IMR-90 (cell line): ENCODE results near the gene CA4. TPM values are rescaled to one million over a fixed set of nuclear protein-coding genes. Genes with fewer than 3 reads are reported as not detected.

Source experiments
- ATAC-seq: fragments of 200-7000 bp; cut with Tn5 transposase; 2 replicates; pipeline ENCODE4 v1.9.1; 2020; ENCODE audit warnings: low read depth, mild to moderate bottlenecking, moderate library complexity
- BruUV-seq: library from RNA; stranded (reverse); fragments of 400-500 nt; replicated peaks from 2 replicates; lab custom pipeline; 2021; lab: Mats Ljungman, UMichigan
- CTCF ChIA-PET: fragments of 300-600 bp; formaldehyde crosslinking; extraction: SDS; loops from one replicate; lab custom pipeline; 2021; ENCODE audit warnings: antibody characterized with exemption; lab: Yijun Ruan, JAX
- POLR2A ChIA-PET: fragments of 300-600 bp; sonication (Branson Sonifier 250); formaldehyde crosslinking; loops from one replicate; lab custom pipeline; 2022; ENCODE audit warnings: antibody characterized with exemption; ENCODE audit not compliant: unreplicated experiment; lab: Charles Lee
- DNase-seq: peaks from one replicate; pipeline ENCODE4 v3.0.0; 2013
- H2AFZ ChIP-seq: replicated peaks from 2 replicates; pipeline ENCODE3; 2013; ENCODE audit warnings: low read length, mild to moderate bottlenecking; ENCODE audit not compliant: poor library complexity
- H2AK5ac ChIP-seq: 2 replicates; pipeline ENCODE4 v1.6.1; 2013; ENCODE audit warnings: low read depth, low read length, inconsistent platforms
- H2AK9ac ChIP-seq: replicated peaks from 2 replicates; pipeline ENCODE3; 2013; ENCODE audit warnings: mild to moderate bottlenecking, low read depth, low read length, moderate library complexity; ENCODE audit not compliant: poor library complexity
- H2BK120ac ChIP-seq: 2 replicates; pipeline ENCODE4 v1.6.1; 2013; ENCODE audit warnings: low read depth, low read length, inconsistent platforms
- H2BK15ac ChIP-seq: 3 replicates; pipeline ENCODE4 v1.6.1; 2013; ENCODE audit warnings: low read depth, low read length, inconsistent platforms
- H2BK20ac ChIP-seq: 2 replicates; pipeline ENCODE4 v1.6.1; 2013; ENCODE audit warnings: low read depth, mild to moderate bottlenecking, inconsistent platforms, low read length, moderate library complexity
- H2BK5ac ChIP-seq: 2 replicates; pipeline ENCODE4 v1.6.1; 2013; ENCODE audit warnings: mild to moderate bottlenecking, low read depth, low read length, inconsistent platforms; ENCODE audit not compliant: poor library complexity, severe bottlenecking
- H3K14ac ChIP-seq: replicated peaks from 2 replicates; pipeline ENCODE4 v1.6.1; 2013; ENCODE audit warnings: low read depth, low read length, inconsistent platforms
- H3K18ac ChIP-seq: 2 replicates; pipeline ENCODE4 v1.6.1; 2013; ENCODE audit warnings: low read depth, low read length, control low read depth
- H3K23ac ChIP-seq: 2 replicates; pipeline ENCODE4 v1.6.1; 2013; ENCODE audit warnings: low read depth, low read length, inconsistent platforms
- H3K27ac ChIP-seq: 2 replicates; pipeline ENCODE4 v1.5.1; 2013; ENCODE audit warnings: mild to moderate bottlenecking, control low read depth, low read length; ENCODE audit not compliant: insufficient read depth
- H3K27me3 ChIP-seq: 2 replicates; pipeline ENCODE4 v1.6.1; 2013; ENCODE audit warnings: low read length; ENCODE audit not compliant: control insufficient read depth, insufficient read depth
- H3K36me3 ChIP-seq: 2 replicates; pipeline ENCODE4 v1.6.1; 2013; ENCODE audit warnings: low read length, mixed read lengths; ENCODE audit not compliant: control insufficient read depth, insufficient read depth
- H3K4ac ChIP-seq: 2 replicates; pipeline ENCODE4 v1.6.1; 2013; ENCODE audit warnings: low read depth, low read length, inconsistent platforms
- H3K4me1 ChIP-seq: 2 replicates; pipeline ENCODE4 v1.6.1; 2013; ENCODE audit warnings: low read length, mixed read lengths; ENCODE audit not compliant: control insufficient read depth, insufficient read depth
- H3K4me2 ChIP-seq: 2 replicates; pipeline ENCODE4 v1.6.1; 2013; ENCODE audit warnings: low read depth, mild to moderate bottlenecking, control low read depth, low read length, moderate library complexity
- H3K4me3 ChIP-seq: 2 replicates; pipeline ENCODE4 v1.5.1; 2013; ENCODE audit warnings: low read depth, mild to moderate bottlenecking, control low read depth, low read length, moderate library complexity; ENCODE audit not compliant: insufficient read depth
- H3K56ac ChIP-seq: 2 replicates; pipeline ENCODE4 v1.6.1; 2013; ENCODE audit warnings: low read length, inconsistent platforms; ENCODE audit not compliant: insufficient read depth; ENCODE audit errors: extremely low read depth
- H3K79me1 ChIP-seq, 2 experiments: 2 replicates each; pipeline ENCODE4 v1.6.1; 2013; ENCODE audit warnings: low read length in 2 of 2, inconsistent platforms in 1 of 2, low read depth in 1 of 2
- H3K9ac ChIP-seq: 2 replicates; pipeline ENCODE4 v1.6.1; 2013; ENCODE audit warnings: low read depth, low read length, control low read depth
- H3K9me1 ChIP-seq: 2 replicates; pipeline ENCODE4 v1.6.1; 2013; ENCODE audit warnings: low read length, inconsistent platforms; ENCODE audit not compliant: insufficient read depth
- H3K9me3 ChIP-seq: 2 replicates; pipeline ENCODE4 v1.6.1; 2013; ENCODE audit warnings: low read length; ENCODE audit not compliant: control insufficient read depth, insufficient read depth
- H4K20me1 ChIP-seq: 2 replicates; pipeline ENCODE4 v1.6.1; 2013; ENCODE audit warnings: low read length, inconsistent platforms; ENCODE audit not compliant: insufficient read depth
- H4K5ac ChIP-seq: 2 replicates; pipeline ENCODE4 v1.6.1; 2013; ENCODE audit warnings: mild to moderate bottlenecking, low read depth, low read length, control low read depth
- H4K8ac ChIP-seq, 2 experiments: 2 replicates each; pipeline ENCODE4 v1.6.1; 2013; ENCODE audit warnings: low read depth in 2 of 2, low read length in 2 of 2, control low read depth in 1 of 2, inconsistent platforms in 1 of 2
- H4K91ac ChIP-seq: 2 replicates; pipeline ENCODE4 v1.6.1; 2013; ENCODE audit warnings: low read depth, low read length, inconsistent platforms; ENCODE audit not compliant: insufficient read depth
- BHLHE40 ChIP-seq: fragments of 150-350 bp; IDR thresholded peaks from 2 replicates; pipeline ENCODE4 v1.6.1; 2016; ENCODE audit warnings: mild to moderate bottlenecking, low read depth, low read length
- CEBPB ChIP-seq: IDR thresholded peaks from 2 replicates; pipeline ENCODE4 v1.6.1; 2012; ENCODE audit warnings: low read depth, low read length, improper control_type of control experiment
- CTCF ChIP-seq: conservative IDR thresholded peaks from 2 replicates; pipeline ENCODE4 v1.5.1; 2012; ENCODE audit warnings: mild to moderate bottlenecking, low read depth, low read length, improper control_type of control experiment
- ELK1 ChIP-seq: fragments of 150-350 bp; IDR thresholded peaks from 2 replicates; pipeline ENCODE4 v1.6.1; 2016; ENCODE audit warnings: low read depth, mild to moderate bottlenecking, low read length, moderate library complexity, borderline replicate concordance
- FOS ChIP-seq: fragments of 150-350 bp; IDR thresholded peaks from 2 replicates; pipeline ENCODE4 v1.6.1; 2016; ENCODE audit warnings: low read depth, low read length
- MXI1 ChIP-seq: IDR thresholded peaks from 2 replicates; pipeline ENCODE4 v1.6.1; 2012; ENCODE audit warnings: low read depth, mild to moderate bottlenecking, low read length, moderate library complexity, borderline replicate concordance
- NFE2L2 ChIP-seq: fragments of 150-350 bp; IDR thresholded peaks from 2 replicates; pipeline ENCODE4 v1.6.1; 2016; ENCODE audit warnings: low read depth, mild to moderate bottlenecking, low read length
- POLR2A ChIP-seq: IDR thresholded peaks from 2 replicates; pipeline ENCODE4 v1.6.1; 2012; ENCODE audit warnings: mild to moderate bottlenecking, low read depth, low read length
- RAD21 ChIP-seq: IDR thresholded peaks from 2 replicates; pipeline ENCODE4 v1.6.1; 2012; ENCODE audit warnings: low read length, improper control_type of control experiment
- RCOR1 ChIP-seq: IDR thresholded peaks from 2 replicates; pipeline ENCODE4 v1.6.1; 2012; ENCODE audit warnings: mild to moderate bottlenecking, low read length, improper control_type of control experiment; ENCODE audit not compliant: insufficient replicate concordance
- RFX5 ChIP-seq: IDR thresholded peaks from 2 replicates; pipeline ENCODE4 v1.8.0; 2012; ENCODE audit warnings: low read depth, mild to moderate bottlenecking, low read length, moderate library complexity
- SMC3 ChIP-seq: fragments of 150-350 bp; IDR thresholded peaks from 2 replicates; pipeline ENCODE4 v1.6.1; 2016; ENCODE audit warnings: low read depth, mild to moderate bottlenecking, antibody characterized with exemption, low read length, moderate library complexity
- USF2 ChIP-seq: fragments of 150-350 bp; IDR thresholded peaks from 2 replicates; pipeline ENCODE4 v1.6.1; 2017; ENCODE audit warnings: mild to moderate bottlenecking, antibody characterized with exemption, low read length, low read depth
- WGBS, 2 experiments: methylation state at CpG; one replicate each; pipeline versions ENCODE4 v1.1.5 to v1.1.7; 2013; ENCODE audit warnings: missing lambda C conversion rate in 2 of 2; ENCODE audit not compliant: insufficient read length in 1 of 2; ENCODE audit errors: extremely low coverage in 2 of 2; 5-methylcytosine and 5-hydroxymethylcytosine counted together
- dilution Hi-C: fragments of 300-500 bp; cut with HindIII; formaldehyde crosslinking; loops from one replicate; pipeline ENCODE4 v1.14.3; 2018; ENCODE audit warnings: low sequenced_read_pairs; ENCODE audit not compliant: unreplicated experiment
- in situ Hi-C: fragments of 300-500 bp; cut with MboI; formaldehyde crosslinking; loops from 3 replicates; pipeline ENCODE4 v1.14.3; 2019; ENCODE audit warnings: low sequenced_read_pairs, inconsistent platforms, mixed read lengths
- intact Hi-C: fragments of 100-400 bp; cut with micrococcal nuclease; formaldehyde crosslinking; loops from 2 replicates; pipeline ENCODE4 v1.10.0; 2022
- polyA plus RNA-seq, 3 experiments: library from polyadenylated mRNA; depleted of rRNA; stranded (reverse); fragments of >200 nt; gene quantifications; 2 replicates each; pipeline ENCODE4 v1.2.3, GENCODE V29; 2012; ENCODE audit warnings: low replicate concordance in 1 of 3
- total RNA-seq: library from RNA; depleted of rRNA; stranded (reverse); fragments of >200 nt; gene quantifications from 2 replicates; pipeline ENCODE4 v1.2.3, GENCODE V29; 2012

CA4 gene
- total and polyA plus RNA-seq, 2 of the 4 experiments (the other 2 are of a cell fraction) = not detected

- no peak for TF ChIP-seq ELK1
- no peak for TF ChIP-seq POLR2A
Observed at GRCh38 chr17:60154616-60155426, 5.0 kb downstream of the CA4 start (continued).

- peak overlapping the region; percentile 51; the same call in 1 of the 2 replicates for H2AK5ac ChIP-seq
- no peaks in the 10 kb centered on the region for H3K36me3 ChIP-seq
- H2AK9ac ChIP-seq = no peak overlapping the region
- H3K56ac ChIP-seq = no peak overlapping the region
- ATAC-seq (no peak), DNase-seq (no peak)
- H2AFZ ChIP-seq = no peak overlapping the region
- no peak overlapping the region for H3K4me2 ChIP-seq
- H3K14ac ChIP-seq = no peak overlapping the region
- no peak overlapping the region for H4K91ac ChIP-seq
- 0 out of 2 replicates have a peak, but pooled peaks cover 5% of the 10 kb centered on the region for H4K20me1 ChIP-seq
- H2BK20ac ChIP-seq = no peak overlapping the region
- H2BK15ac ChIP-seq = no peak overlapping the region
- no peaks in the 10 kb centered on the region for H3K9me3 ChIP-seq
- no peak overlapping the region for H3K4me3 ChIP-seq
- no peak overlapping the region for H3K18ac ChIP-seq
- no peak overlapping the region for H2BK120ac ChIP-seq
- H3K4me1 ChIP-seq = peaks cover 3% of the 10 kb centered on the region; the same call in 1 of the 2 replicates
- H2BK5ac ChIP-seq = peak overlapping the region; percentile 57
- H3K79me1 ChIP-seq = no peaks in the 10 kb centered on the region
- no peak overlapping the region for H4K5ac ChIP-seq
- intact Hi-C loops = no loop called here
- dilution Hi-C loops = no loop called here
- H3K4ac ChIP-seq = no peak overlapping the region
- in situ Hi-C loops = no loop called here
- ChIA-PET CTCF (no interaction called here), POLR2A (no interaction called here)
- WGBS, 2 experiments = 45% methylated on average over 2 of the region's 3 CpGs; no CpG with 5 or more reads in 1 of the 2 experiments
- no peak overlapping the region for H3K9ac ChIP-seq
- BruUV-seq = no TSS peak
- H3K23ac ChIP-seq = peak overlapping the region; percentile 71; the same call in 1 of the 2 replicates
- H3K27ac ChIP-seq = no peak overlapping the region
- H3K9me1 ChIP-seq = peaks cover 7% of the 10 kb centered on the region; the same call in 1 of the 2 replicates
- peaks cover 57% of the 10 kb centered on the region for H3K27me3 ChIP-seq
- H4K8ac ChIP-seq = no peak overlapping the region
- TF ChIP-seq MXI1 (no peak), POLR2A (no peak), SMC3 (no peak), RAD21 (no peak), RFX5 (no peak), NFE2L2 (no peak), FOS (no peak), BHLHE40 (no peak), RCOR1 (no peak), CEBPB (no peak), CTCF (no peak), USF2 (no peak)
Observed at GRCh38 chr17:60155427-60155814, 5.6 kb downstream of the CA4 start.
